HEK293 (cell line): ENCODE results near the gene DCST1.

Experiments
- OVOL3 ChIP-seq: fragments of 450-650 bp; formaldehyde crosslinking; IDR thresholded peaks from 2 replicates; pipeline ENCODE4 v1.5.1; 2016; ENCODE audit warnings: missing biosample characterization, missing genetic modification characterization
- YY1 ChIP-seq: fragments of 450-650 bp; formaldehyde crosslinking; IDR thresholded peaks from 2 replicates; pipeline ENCODE4 v1.5.1; 2018; ENCODE audit warnings: missing biosample characterization, missing genetic modification characterization
- ZBTB11 ChIP-seq: fragments of 450-650 bp; formaldehyde crosslinking; conservative IDR thresholded peaks from 2 replicates; pipeline ENCODE4 v1.5.1; 2016; ENCODE audit warnings: low read depth, missing biosample characterization, missing genetic modification characterization
- ZBTB44 ChIP-seq: fragments of 450-650 bp; IDR thresholded peaks from 2 replicates; pipeline ENCODE4 v1.5.1; 2018; ENCODE audit warnings: missing biosample characterization, mild to moderate bottlenecking, missing genetic modification characterization
- ZBTB7A ChIP-seq: fragments of 450-650 bp; formaldehyde crosslinking; IDR thresholded peaks from 2 replicates; pipeline ENCODE4 v1.5.1; 2016; ENCODE audit warnings: low read depth, missing biosample characterization, missing genetic modification characterization
- ZBTB8A ChIP-seq: fragments of 450-650 bp; formaldehyde crosslinking; IDR thresholded peaks from 2 replicates; pipeline ENCODE4 v1.5.1; 2016; ENCODE audit warnings: missing biosample characterization, missing genetic modification characterization
- ZFP41 ChIP-seq: fragments of 450-650 bp; formaldehyde crosslinking; IDR thresholded peaks from 2 replicates; pipeline ENCODE4 v1.5.1; 2016; ENCODE audit warnings: missing biosample characterization, missing genetic modification characterization, borderline replicate concordance
- ZNF324 ChIP-seq: fragments of 450-650 bp; formaldehyde crosslinking; IDR thresholded peaks from 2 replicates; pipeline ENCODE4 v1.5.1; 2016; ENCODE audit warnings: missing biosample characterization, missing genetic modification characterization
- ZNF391 ChIP-seq: fragments of 450-650 bp; formaldehyde crosslinking; IDR thresholded peaks from 2 replicates; pipeline ENCODE4 v1.5.1; 2016; ENCODE audit warnings: low read depth, missing biosample characterization, missing genetic modification characterization, borderline replicate concordance
- ZNF433 ChIP-seq: fragments of 450-650 bp; formaldehyde crosslinking; IDR thresholded peaks from 2 replicates; pipeline ENCODE4 v1.5.1; 2016; ENCODE audit warnings: missing biosample characterization, missing genetic modification characterization, low read depth
- ZNF76 ChIP-seq: fragments of 450-650 bp; formaldehyde crosslinking; IDR thresholded peaks from 2 replicates; pipeline ENCODE4; 2016; ENCODE audit warnings: low read depth, missing biosample characterization, missing genetic modification characterization, borderline replicate concordance
- TF ChIP-seq, protein P1 (sequence below): fragments of 450-650 bp; formaldehyde crosslinking; IDR thresholded peaks from 2 replicates; pipeline ENCODE4 v1.5.1; 2016; ENCODE audit warnings: missing biosample characterization, missing genetic modification characterization
- TF ChIP-seq, protein P2 (sequence below): fragments of 450-650 bp; formaldehyde crosslinking; IDR thresholded peaks from 2 replicates; pipeline ENCODE4 v1.5.1; 2016; ENCODE audit warnings: missing biosample characterization, missing genetic modification characterization, low read depth

DNA sequence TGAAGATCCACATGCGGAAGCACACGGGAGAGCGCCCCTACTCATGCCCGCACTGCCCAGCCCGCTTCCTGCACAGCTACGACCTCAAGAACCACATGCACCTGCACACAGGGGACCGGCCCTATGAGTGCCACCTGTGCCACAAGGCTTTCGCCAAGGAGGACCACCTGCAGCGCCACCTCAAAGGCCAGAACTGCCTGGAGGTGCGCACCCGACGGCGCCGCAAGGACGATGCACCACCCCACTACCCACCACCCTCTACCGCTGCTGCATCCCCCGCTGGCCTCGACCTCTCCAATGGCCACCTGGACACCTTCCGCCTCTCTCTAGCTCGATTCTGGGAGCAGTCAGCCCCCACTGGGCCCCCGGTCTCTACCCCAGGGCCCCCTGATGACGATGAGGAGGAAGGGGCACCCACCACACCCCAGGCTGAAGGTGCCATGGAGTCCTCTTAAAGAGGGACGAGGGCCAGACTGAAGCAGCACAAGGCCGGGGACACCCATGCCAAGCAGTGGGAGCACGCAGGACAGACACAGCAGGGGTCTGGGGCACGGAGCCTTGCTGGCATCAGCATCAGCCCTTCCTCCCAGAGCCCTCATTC is 17.3 kb upstream of the DCST1 start:
- TF ChIP-seq, protein P1, sequence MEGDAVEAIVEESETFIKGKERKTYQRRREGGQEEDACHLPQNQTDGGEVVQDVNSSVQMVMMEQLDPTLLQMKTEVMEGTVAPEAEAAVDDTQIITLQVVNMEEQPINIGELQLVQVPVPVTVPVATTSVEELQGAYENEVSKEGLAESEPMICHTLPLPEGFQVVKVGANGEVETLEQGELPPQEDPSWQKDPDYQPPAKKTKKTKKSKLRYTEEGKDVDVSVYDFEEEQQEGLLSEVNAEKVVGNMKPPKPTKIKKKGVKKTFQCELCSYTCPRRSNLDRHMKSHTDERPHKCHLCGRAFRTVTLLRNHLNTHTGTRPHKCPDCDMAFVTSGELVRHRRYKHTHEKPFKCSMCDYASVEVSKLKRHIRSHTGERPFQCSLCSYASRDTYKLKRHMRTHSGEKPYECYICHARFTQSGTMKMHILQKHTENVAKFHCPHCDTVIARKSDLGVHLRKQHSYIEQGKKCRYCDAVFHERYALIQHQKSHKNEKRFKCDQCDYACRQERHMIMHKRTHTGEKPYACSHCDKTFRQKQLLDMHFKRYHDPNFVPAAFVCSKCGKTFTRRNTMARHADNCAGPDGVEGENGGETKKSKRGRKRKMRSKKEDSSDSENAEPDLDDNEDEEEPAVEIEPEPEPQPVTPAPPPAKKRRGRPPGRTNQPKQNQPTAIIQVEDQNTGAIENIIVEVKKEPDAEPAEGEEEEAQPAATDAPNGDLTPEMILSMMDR (tag by site-specific recombination): no peak
- TF ChIP-seq ZNF324 (tag by site-specific recombination) (no peak), ZBTB7A (no peak), ZBTB44 (tag by site-specific recombination) (no peak), ZFP41 (no peak), ZNF76 (tag by site-specific recombination) (no peak), OVOL3 (tag by site-specific recombination) (no peak), ZBTB8A (tag by site-specific recombination) (no peak), ZNF391 (tag by site-specific recombination) (no peak), YY1 (no peak), ZNF433 (tag by site-specific recombination) (no peak), ZBTB11 (tag by site-specific recombination) (no peak)
- TF ChIP-seq, protein P2, sequence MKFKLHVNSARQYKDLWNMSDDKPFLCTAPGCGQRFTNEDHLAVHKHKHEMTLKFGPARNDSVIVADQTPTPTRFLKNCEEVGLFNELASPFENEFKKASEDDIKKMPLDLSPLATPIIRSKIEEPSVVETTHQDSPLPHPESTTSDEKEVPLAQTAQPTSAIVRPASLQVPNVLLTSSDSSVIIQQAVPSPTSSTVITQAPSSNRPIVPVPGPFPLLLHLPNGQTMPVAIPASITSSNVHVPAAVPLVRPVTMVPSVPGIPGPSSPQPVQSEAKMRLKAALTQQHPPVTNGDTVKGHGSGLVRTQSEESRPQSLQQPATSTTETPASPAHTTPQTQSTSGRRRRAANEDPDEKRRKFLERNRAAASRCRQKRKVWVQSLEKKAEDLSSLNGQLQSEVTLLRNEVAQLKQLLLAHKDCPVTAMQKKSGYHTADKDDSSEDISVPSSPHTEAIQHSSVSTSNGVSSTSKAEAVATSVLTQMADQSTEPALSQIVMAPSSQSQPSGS (tag by site-specific recombination): no peak
